ENCODE measurements around the gene ARMH4.

The ARMH4 gene

GRCh38 chr14:58096731-58097130 lies 55.3 kb downstream of the ARMH4 start:
- no peak for DNase-seq

DNA sequence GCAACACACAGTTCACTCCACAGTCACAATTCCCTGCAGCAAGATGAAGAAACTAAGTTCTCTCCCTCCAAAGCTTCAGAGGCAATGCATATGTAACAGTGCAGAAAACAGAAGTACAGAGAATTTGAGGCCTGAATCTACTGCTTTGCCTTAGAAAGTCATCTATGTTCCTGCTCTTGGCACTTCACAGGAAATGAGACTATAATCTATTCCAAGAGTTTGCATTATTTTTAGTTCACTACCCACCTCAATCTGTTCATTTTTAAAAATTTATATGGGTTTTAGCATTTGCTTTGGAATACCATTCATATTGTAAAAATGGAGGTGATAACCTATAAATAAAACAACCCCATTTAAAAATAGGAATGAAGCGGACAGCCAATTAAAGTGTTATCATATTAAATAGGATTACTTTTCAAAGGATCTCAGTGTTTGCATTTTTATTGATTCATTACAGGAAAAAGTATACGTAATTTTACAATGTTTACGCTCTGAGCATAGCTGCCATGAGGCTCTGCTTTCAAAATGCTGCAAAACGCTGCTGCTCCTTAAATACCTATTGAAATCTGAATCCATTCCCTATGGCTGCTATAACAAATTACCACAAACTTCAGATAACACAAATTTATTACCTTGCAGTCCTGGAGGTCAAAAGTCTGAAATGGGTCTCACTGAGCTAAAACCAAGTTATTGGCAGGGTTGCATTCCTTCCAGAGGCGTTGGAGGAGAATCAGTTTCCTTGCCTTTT lies 60.0 kb downstream of the ARMH4 start:
- no peak for DNase-seq

GRCh38 chr14:58089612-58090011 lies 62.4 kb downstream of the ARMH4 start:
- DNase-seq: no peak

GRCh38 chr14:58088961-58089360 lies 63.1 kb downstream of the ARMH4 start:
- no peak for DNase-seq

- no peak for DNase-seq
These were observed 66.1 kb downstream of the ARMH4 start for GRCh38 chr14:58085877-58086276.

DNA sequence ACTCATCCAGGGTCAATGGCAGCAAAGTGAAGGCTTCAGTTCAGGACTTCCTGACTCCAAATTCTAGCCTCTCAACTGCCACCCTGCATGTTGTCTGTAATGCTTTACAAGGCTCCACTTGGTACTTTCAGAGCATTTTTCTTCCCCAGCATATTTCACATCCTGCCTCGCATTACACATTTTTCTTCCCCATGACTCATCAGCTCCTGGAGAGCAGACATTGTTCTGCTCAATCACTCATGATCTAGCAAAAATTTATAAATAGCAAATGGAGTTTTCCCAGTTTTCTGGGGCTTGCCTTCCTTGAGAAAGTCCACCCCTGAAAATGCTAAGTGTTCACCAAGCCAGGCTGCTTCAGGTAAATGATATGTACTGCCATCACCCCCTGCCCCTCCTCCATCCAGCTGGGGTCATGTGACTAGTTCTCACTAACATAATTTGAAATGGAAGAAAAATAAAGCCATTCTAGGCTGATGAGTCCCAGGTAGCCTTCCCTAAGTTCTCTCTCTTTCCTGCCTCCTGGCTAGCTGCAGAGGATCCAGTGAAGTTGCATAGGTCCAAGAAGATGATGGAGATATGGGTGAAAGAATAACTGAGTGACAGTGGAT lies 69.4 kb downstream of the ARMH4 start:
- DNase-seq: no peak

DNA sequence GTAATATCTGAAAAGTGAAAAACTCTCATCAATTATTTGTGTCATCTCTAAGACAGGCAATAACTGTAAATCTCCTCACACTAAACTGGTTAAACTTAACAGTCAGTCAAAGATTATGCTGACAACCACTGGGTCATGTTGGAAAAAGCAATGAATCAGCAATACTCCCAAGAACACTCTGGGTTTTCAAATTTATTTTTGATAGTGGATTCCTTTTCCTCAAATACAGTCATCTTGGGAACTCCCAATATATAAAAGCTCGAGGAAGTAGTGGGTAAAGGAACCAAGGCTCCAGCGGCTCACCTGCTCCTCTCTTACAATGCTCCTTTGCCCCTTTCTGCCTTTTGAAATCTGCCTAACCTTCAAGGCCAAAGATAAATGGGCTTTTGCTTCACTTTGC lies 70.0 kb downstream of the ARMH4 start:
- DNase-seq: no peak

DNA sequence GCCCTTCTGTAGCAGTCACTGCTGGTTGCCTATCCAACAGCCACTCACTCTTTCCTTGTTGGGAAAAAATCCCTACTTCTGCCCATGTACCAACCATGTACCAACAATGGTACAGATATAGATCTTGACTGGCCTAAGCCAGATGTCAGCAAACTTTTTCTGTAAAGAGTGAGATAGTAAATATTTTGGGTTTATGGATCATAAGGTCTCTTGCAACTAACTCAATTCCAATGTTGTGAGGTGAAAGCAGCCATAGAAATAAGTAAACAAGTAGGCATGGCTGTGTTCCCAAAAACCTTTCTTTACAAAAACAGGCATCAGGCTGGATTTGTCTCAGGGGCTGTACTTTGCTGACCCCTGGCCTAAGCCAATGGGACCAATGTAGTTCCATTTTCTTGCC lies 73.5 kb downstream of the ARMH4 start:
- DNase-seq: no peak

- DNase-seq: no peak
These were observed 73.9 kb downstream of the ARMH4 start for GRCh38 chr14:58078068-58078467.

DNA sequence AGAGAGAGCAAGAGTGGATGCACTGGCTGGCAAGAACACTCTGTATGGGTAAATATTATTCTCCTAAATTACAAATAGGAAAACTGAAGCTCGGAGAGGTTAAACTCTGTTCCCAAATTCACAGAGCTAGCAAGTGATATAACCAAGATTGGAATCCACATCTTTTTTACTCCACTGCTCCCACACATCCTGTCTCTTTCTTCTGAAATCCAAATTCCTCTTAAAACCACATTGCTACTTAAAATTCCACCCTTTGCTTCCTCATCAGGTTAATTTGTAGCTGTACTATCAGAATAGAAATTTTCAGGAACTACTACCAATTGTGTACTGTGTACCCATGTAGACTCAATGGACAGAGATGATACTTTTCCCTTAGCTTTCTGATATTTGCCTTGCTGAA lies 74.4 kb downstream of the ARMH4 start:
- no peak for DNase-seq

GRCh38 chr14:58073516-58073915 lies 78.5 kb downstream of the ARMH4 start:
- no peak for DNase-seq

GRCh38 chr14:58072288-58073071 lies 79.5 kb downstream of the ARMH4 start:
- DNase-seq: peak; percentile 40

- DNase-seq: no peak
These were observed 80.7 kb downstream of the ARMH4 start for GRCh38 chr14:58071341-58071740.

DNA sequence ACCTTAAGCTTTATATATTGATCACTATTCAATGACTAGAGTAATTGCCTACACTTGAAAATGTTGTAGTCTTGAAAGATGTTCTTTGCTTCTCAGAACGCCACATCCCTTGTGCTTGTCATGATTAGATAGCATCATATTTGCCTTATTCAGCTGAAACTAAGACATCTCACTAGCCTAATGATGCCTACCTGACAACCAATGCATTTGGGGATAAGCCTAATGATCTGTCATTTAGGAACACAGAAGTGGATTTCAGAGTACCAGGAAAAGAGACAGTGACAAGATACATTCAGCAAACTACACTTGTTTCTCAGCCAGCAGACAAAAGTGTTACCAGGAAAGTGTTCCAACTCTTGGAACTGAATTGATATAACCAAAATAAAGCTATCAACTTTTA lies 83.7 kb downstream of the ARMH4 start:
- no peak for DNase-seq

GRCh38 chr14:58066115-58066514 lies 85.9 kb downstream of the ARMH4 start:
- no peak for DNase-seq

- DNase-seq: no peak
These were observed 90.4 kb downstream of the ARMH4 start for GRCh38 chr14:58061581-58061980.

GRCh38 chr14:58060898-58061297 lies 91.1 kb downstream of the ARMH4 start:
- DNase-seq: no peak

DNA sequence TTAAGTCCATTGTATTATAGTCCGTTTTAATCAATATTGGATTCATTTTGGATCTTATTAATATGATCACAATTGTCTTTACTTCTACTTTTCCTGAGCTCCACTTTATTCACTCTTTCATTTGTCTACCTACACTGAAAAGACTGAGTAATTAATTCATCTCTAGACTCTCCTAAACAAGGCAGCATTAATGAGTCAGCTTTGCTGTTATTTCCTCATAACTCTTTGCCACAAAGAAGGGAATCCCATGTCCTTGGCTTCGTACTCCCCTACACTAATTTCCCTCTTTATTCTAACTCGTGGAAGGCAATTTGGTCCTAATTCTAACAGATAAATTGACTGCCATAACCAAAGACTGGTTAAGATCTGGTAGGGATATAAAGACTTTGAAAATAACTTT lies 91.9 kb downstream of the ARMH4 start:
- no peak for DNase-seq

DNA sequence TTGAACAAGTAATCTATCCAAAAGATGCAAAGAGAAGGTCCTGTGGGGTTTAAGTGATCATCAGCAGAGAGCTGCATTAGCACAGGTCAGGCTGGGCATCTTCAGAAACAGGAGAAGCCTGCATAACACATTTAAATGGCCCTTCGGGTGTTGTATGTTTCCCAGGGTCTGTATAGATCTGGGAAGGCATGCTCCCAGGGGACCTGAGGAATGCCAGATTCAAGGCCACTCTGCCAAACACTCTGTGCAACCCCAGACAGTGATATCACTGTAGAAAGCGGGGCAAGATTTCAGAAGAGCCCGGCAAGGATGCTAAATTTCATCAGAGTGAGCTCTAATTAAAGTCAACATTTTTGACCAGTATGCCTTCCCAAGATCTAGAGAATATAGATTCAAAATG lies 92.9 kb downstream of the ARMH4 start:
- DNase-seq: no peak

DNA sequence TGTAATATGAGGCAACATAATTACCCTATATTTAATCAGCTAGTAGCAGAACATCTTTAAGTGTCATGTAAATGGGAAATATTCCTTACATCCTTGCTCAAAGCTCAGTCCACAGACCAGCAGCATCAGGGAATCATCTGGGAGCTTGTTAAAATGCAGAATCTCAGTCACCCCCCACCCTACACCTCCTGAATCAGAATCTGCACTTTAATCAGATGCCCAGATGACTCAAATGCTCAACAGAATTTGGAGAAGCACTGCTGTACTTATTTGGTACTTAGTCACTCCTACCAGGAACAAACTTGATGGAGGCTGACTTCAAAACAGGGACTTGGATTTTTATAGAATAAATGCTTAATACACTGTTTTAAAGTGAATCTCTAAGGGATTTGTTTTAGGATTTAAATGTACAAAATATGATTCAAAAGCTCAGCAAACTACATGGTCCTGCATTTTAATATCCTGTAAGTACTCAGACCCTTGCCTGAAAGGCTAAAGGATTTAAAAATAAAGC lies 96.5 kb downstream of the ARMH4 start:
- no peak for DNase-seq

DNA sequence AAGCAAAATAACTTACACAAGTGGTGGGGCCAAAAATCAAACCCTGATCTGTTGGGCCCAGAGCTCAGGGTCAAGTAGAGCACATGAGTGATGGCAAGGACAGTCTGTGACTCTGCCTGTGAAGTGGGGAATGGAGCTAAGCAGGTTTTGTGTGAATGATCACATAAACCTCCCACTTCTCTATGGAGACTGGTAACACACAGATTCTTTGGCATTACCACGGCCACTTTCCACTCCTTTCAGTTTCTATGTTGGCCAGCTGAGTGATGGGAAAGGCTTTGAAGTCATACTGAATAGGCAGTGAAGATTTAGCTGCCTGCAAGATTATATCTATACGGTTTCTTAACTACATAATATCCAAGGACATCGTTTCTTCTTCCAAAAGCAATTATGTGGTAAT lies 97.9 kb downstream of the ARMH4 start:
- no peak for DNase-seq

GRCh38 chr14:58048219-58048618 lies 103.8 kb downstream of the ARMH4 start:
- DNase-seq: no peak

GRCh38 chr14:58027904-58028303 lies 124.1 kb downstream of the ARMH4 start:
- no peak for DNase-seq

DNA sequence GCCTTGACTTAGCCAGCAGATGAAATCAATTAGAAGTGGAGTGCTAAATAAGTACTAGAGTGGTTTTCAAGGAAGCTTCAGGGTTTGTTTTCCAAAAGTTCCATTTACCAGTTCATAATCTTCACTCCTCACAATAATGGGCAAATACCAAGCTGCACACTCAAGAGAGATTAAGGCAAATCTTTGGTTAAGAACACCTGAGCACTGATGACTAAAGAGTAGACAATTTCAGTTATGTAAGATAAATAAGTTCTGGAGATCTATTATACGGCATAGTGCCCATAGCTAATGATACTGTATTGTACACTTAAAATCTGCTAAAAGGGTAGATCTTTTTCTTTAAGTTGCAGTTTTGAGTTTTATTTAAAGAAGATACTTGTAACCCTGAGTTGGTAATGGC lies 125.0 kb downstream of the ARMH4 start:
- no peak for DNase-seq

All from stimulated activated CD4-positive, alpha-beta T cell treated with anti-CD3 and anti-CD28 coated beads, Interleukin-1b, Interleukin-23, amount 100 ng/mL, for 48 hours (primary cell).